ENCODE results near the gene TXNDC8.
A peak's percentile ranks its signal among the peaks of the same experiment; 100 is the strongest.
"Not testable (repeated sequence)": the region's sequence is repeated elsewhere in the genome, so short reads cannot be mapped to it uniquely, and the experiment has no call there.

Gene TXNDC8

GRCh38 chr9:110334871-110335270 lies 2.8 kb downstream of the TXNDC8 start:
- no peak overlapping the region for H3K4me3 Mint-ChIP-seq
- ATAC-seq (no peak), DNase-seq (no peak)
- no peaks in the 10 kb centered on the region for H3K9me3 Mint-ChIP-seq
- no peaks in the 10 kb centered on the region for H3K27me3 Mint-ChIP-seq
- H3K27ac Mint-ChIP-seq: no peak overlapping the region
- H3K4me1 Mint-ChIP-seq: no peaks in the 10 kb centered on the region

- ATAC-seq: no peak
- Mint-ChIP-seq H3K9me3 (no peaks in the 10 kb centered on the region), H3K4me3 (no peak overlapping the region), H3K27ac (no peak overlapping the region), H3K27me3 (no peaks in the 10 kb centered on the region), H3K4me1 (no peaks in the 10 kb centered on the region)
- no peak for DNase-seq
These were observed 3.5 kb downstream of the TXNDC8 start for GRCh38 chr9:110334183-110334582.

GRCh38 chr9:110332766-110333165 lies 4.9 kb downstream of the TXNDC8 start:
- Mint-ChIP-seq H3K27me3 (no peaks in the 10 kb centered on the region), H3K4me3 (no peak overlapping the region), H3K4me1 (no peaks in the 10 kb centered on the region), H3K9me3 (no peaks in the 10 kb centered on the region), H3K27ac (no peak overlapping the region)
- DNase-seq (no peak), ATAC-seq (no peak)

GRCh38 chr9:110330484-110331105 lies 7.1 kb downstream of the TXNDC8 start:
- Mint-ChIP-seq H3K27me3 (no peaks in the 10 kb centered on the region), H3K27ac (no peak overlapping the region), H3K4me3 (no peak overlapping the region), H3K9me3 (no peaks in the 10 kb centered on the region), H3K4me1 (no peaks in the 10 kb centered on the region)
- no peak for DNase-seq
- ATAC-seq: no peak

- Mint-ChIP-seq H3K27me3 (no peaks in the 10 kb centered on the region), H3K4me3 (no peak overlapping the region), H3K27ac (no peak overlapping the region), H3K4me1 (no peaks in the 10 kb centered on the region), H3K9me3 (no peaks in the 10 kb centered on the region)
- no peak for ATAC-seq
- DNase-seq: no peak
These were observed 7.9 kb downstream of the TXNDC8 start for GRCh38 chr9:110329639-110330230.

GRCh38 chr9:110328763-110329162 lies 8.9 kb downstream of the TXNDC8 start:
- Mint-ChIP-seq H3K27me3 (no peaks in the 10 kb centered on the region), H3K4me3 (no peak overlapping the region), H3K9me3 (no peaks in the 10 kb centered on the region), H3K27ac (no peak overlapping the region), H3K4me1 (no peaks in the 10 kb centered on the region)
- no peak for DNase-seq
- ATAC-seq: no peak

GRCh38 chr9:110327716-110328115 lies 9.9 kb downstream of the TXNDC8 start:
- no peak overlapping the region for H3K27ac Mint-ChIP-seq
- H3K27me3 Mint-ChIP-seq: no peaks in the 10 kb centered on the region
- no peak overlapping the region for H3K4me3 Mint-ChIP-seq
- no peaks in the 10 kb centered on the region for H3K9me3 Mint-ChIP-seq
- ATAC-seq (no peak), DNase-seq (no peak)
- H3K4me1 Mint-ChIP-seq: no peaks in the 10 kb centered on the region

- no peak for ATAC-seq
These were observed 13.8 kb downstream of the TXNDC8 start for GRCh38 chr9:110323818-110324217.

GRCh38 chr9:110320651-110321445 lies 16.8 kb downstream of the TXNDC8 start:
- Mint-ChIP-seq H3K9me3 (no peaks in the 10 kb centered on the region), H3K4me3 (no peak overlapping the region), H3K27ac (no peak overlapping the region), H3K27me3 (no peaks in the 10 kb centered on the region), H3K4me1 (peaks cover 7% of the 10 kb centered on the region)
- DNase-seq: no peak
- ATAC-seq: no peak

More at GRCh38 chr9:110323818-110324217, 13.8 kb downstream of the TXNDC8 start:
- no peaks in the 10 kb centered on the region for H3K4me1 Mint-ChIP-seq
- H3K9me3 Mint-ChIP-seq: no peaks in the 10 kb centered on the region
- no peak overlapping the region for H3K4me3 Mint-ChIP-seq
- no peak for DNase-seq
- H3K27ac Mint-ChIP-seq: no peak overlapping the region
- no peaks in the 10 kb centered on the region for H3K27me3 Mint-ChIP-seq

GRCh38 chr9:110319781-110320492 lies 17.7 kb downstream of the TXNDC8 start:
- no peaks in the 10 kb centered on the region for H3K27me3 Mint-ChIP-seq
- H3K9me3 Mint-ChIP-seq: no peaks in the 10 kb centered on the region
- ATAC-seq: no peak
- DNase-seq: no peak
- no peak overlapping the region for H3K4me3 Mint-ChIP-seq
- no peak overlapping the region for H3K27ac Mint-ChIP-seq
- H3K4me1 Mint-ChIP-seq: peaks cover 7% of the 10 kb centered on the region

- H3K27ac Mint-ChIP-seq: no peak overlapping the region
- no peak for DNase-seq
- no peaks in the 10 kb centered on the region for H3K9me3 Mint-ChIP-seq
- H3K27me3 Mint-ChIP-seq: no peaks in the 10 kb centered on the region
- H3K4me1 Mint-ChIP-seq: peaks cover 7% of the 10 kb centered on the region
- ATAC-seq: no peak
- no peak overlapping the region for H3K4me3 Mint-ChIP-seq
These were observed 19.8 kb downstream of the TXNDC8 start for GRCh38 chr9:110317911-110318310.

GRCh38 chr9:110316261-110317075 lies 21.2 kb downstream of the TXNDC8 start:
- ATAC-seq (no peak), DNase-seq (no peak)
- Mint-ChIP-seq H3K4me3 (peak overlapping the region; percentile 5 to 59), H3K27me3 (no peaks in the 10 kb centered on the region), H3K27ac (peak overlapping the region; percentile 15 to 61), H3K4me1 (peaks cover 7% of the 10 kb centered on the region), H3K9me3 (no peaks in the 10 kb centered on the region)

GRCh38 chr9:110311978-110312377 lies 25.7 kb downstream of the TXNDC8 start:
- H3K4me1 Mint-ChIP-seq: peaks cover 16% of the 10 kb centered on the region
- not testable (repeated sequence) for ATAC-seq, H3K4me3 Mint-ChIP-seq, H3K27ac Mint-ChIP-seq, H3K9me3 Mint-ChIP-seq, H3K27me3 Mint-ChIP-seq, DNase-seq

GRCh38 chr9:110309681-110310080 lies 28.0 kb downstream of the TXNDC8 start:
- no peak overlapping the region for H3K4me3 Mint-ChIP-seq
- peaks cover 9% of the 10 kb centered on the region for H3K4me1 Mint-ChIP-seq
- no peak overlapping the region for H3K27ac Mint-ChIP-seq
- H3K27me3 Mint-ChIP-seq: no peaks in the 10 kb centered on the region
- DNase-seq: no peak
- ATAC-seq: no peak
- no peaks in the 10 kb centered on the region for H3K9me3 Mint-ChIP-seq

GRCh38 chr9:110308633-110309038 lies 29.0 kb downstream of the TXNDC8 start:
- peak overlapping the region in 1 of 2 donors; percentile 67 for H3K27ac Mint-ChIP-seq

More at GRCh38 chr9:110308633-110309038, 29.0 kb downstream of the TXNDC8 start:
- Mint-ChIP-seq H3K4me3 (no peak overlapping the region), H3K9me3 (no peaks in the 10 kb centered on the region), H3K27me3 (no peaks in the 10 kb centered on the region), H3K4me1 (peaks cover 9% of the 10 kb centered on the region)
- DNase-seq (no peak), ATAC-seq (no peak)
